ENCODE measurements around the gene IGF2R.

IGF2R gene

DNA sequence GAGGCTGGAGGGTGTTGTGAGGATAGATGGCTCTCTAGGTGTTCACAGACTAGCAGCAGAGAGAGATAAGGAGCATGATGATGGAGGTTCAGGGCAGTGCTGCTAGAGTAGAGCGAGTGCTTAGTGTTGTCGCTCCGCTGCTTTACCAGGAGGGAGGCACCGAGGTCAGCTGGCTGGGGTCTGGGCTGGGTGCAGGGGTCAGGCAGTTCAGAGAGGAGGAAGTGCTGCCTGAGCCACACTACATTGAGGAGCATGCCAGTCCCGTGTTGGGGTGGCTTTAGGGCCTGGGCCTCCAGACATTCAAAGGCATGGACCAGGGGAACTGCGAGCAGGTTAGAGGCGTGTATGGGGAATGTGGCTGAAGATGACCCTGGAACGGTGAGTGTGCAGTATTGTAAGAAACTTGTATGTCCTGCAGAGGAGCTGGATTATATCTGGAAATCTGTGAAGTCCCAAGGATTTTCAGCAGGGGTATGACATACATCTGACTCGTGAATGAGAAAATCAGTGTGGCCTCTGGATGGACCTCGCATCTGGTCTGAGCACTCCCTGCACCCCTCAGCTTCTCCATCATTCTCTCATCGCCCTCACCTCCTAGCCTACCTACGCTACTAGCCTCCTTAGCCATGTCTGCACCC lies 66.9 kb downstream of the IGF2R start:
- DNase-seq (ENCODE audit: low spot score): no peak
- TF ChIP-seq, protein P1, sequence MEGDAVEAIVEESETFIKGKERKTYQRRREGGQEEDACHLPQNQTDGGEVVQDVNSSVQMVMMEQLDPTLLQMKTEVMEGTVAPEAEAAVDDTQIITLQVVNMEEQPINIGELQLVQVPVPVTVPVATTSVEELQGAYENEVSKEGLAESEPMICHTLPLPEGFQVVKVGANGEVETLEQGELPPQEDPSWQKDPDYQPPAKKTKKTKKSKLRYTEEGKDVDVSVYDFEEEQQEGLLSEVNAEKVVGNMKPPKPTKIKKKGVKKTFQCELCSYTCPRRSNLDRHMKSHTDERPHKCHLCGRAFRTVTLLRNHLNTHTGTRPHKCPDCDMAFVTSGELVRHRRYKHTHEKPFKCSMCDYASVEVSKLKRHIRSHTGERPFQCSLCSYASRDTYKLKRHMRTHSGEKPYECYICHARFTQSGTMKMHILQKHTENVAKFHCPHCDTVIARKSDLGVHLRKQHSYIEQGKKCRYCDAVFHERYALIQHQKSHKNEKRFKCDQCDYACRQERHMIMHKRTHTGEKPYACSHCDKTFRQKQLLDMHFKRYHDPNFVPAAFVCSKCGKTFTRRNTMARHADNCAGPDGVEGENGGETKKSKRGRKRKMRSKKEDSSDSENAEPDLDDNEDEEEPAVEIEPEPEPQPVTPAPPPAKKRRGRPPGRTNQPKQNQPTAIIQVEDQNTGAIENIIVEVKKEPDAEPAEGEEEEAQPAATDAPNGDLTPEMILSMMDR (IDR thresholded peaks at IDR 0.05; ENCODE audit: extremely low read depth, missing control alignments): no peak

- TF ChIP-seq, protein P1 (IDR thresholded peaks at IDR 0.05; ENCODE audit: extremely low read depth, missing control alignments): no peak
- DNase-seq (ENCODE audit: low spot score): no peak
These were observed 67.4 kb downstream of the IGF2R start for GRCh38 chr6:160036331-160036695.

- DNase-seq (ENCODE audit: low spot score): no peak
- TF ChIP-seq, protein P1 (IDR thresholded peaks at IDR 0.05; ENCODE audit: extremely low read depth, missing control alignments): no peak
These were observed 67.9 kb downstream of the IGF2R start for GRCh38 chr6:160036790-160037206.

DNA sequence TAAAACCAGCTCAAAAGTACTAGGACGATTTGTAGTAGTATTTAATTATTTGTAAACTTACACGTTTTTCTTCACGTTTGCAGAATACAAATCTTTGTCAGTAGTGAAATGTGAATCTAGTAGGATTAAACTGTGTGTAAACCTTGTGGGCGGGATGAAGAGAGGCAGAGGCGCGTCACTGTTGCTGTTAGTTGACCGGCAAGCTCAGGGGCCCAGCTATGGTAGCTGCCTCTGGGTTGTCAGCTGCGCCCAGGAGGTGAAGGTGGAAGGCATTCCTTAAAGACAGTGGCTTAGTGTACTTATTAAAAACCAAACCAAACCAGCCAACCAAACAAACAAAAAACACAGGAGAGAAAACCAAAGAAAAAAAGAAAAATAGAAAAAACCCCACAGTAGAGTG lies 69.6 kb downstream of the IGF2R start:
- DNase-seq (ENCODE audit: low spot score): no peak
- TF ChIP-seq, protein P1 (IDR thresholded peaks at IDR 0.05; ENCODE audit: extremely low read depth, missing control alignments): no peak

DNA sequence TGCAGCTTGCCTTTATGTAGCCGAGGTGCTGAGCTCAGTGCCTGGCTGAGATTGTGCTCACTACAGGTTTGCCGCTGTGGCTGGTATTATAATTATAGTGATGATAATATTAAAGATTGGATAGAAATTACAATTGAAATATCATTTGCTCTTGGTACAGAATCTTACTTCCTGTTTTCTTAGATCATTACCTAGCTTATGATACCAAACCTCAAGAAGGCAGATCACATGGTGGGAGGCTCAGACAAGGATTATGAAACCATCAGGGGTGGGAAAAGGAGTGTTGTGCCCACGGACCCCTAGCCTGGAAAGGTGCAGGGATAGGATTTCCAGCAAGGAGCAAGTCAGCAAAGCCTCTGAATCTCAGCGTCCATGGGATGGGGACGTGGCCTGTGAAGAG lies 70.6 kb downstream of the IGF2R start:
- no peak for DNase-seq (ENCODE audit: low spot score)
- TF ChIP-seq, protein P1 (IDR thresholded peaks at IDR 0.05; ENCODE audit: extremely low read depth, missing control alignments): no peak

DNA sequence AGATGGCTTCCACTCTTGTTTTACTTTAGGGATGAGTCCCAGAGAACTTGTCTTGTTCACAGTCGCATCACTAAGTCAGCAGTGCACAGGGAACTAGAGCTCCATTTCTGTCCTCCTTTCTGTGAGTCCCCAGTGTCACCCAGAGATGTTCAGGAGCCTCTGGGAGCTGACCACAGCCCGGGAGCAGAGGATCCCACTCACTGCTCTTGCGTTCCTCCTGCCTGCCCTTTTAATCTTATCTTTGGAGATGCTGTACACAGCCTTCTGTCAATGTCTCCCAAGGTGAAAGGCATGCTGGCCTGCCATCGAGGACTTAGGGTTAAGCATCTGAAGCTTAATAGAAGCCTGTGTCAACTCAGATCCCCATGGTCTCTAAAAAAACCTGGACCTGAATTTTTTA lies 71.2 kb downstream of the IGF2R start:
- TF ChIP-seq, protein P1 (IDR thresholded peaks at IDR 0.05; ENCODE audit: extremely low read depth, missing control alignments): no peak
- no peak for DNase-seq (ENCODE audit: low spot score)

GRCh38 chr6:160040527-160041264 lies 71.8 kb downstream of the IGF2R start:
- DNase-seq (ENCODE audit: low spot score): no peak

More at GRCh38 chr6:160040527-160041264, 71.8 kb downstream of the IGF2R start:
- TF ChIP-seq, protein P1 (IDR thresholded peaks at IDR 0.05; ENCODE audit: extremely low read depth, missing control alignments): no peak
